ENCODE results near the gene SLC1A2.

DNA sequence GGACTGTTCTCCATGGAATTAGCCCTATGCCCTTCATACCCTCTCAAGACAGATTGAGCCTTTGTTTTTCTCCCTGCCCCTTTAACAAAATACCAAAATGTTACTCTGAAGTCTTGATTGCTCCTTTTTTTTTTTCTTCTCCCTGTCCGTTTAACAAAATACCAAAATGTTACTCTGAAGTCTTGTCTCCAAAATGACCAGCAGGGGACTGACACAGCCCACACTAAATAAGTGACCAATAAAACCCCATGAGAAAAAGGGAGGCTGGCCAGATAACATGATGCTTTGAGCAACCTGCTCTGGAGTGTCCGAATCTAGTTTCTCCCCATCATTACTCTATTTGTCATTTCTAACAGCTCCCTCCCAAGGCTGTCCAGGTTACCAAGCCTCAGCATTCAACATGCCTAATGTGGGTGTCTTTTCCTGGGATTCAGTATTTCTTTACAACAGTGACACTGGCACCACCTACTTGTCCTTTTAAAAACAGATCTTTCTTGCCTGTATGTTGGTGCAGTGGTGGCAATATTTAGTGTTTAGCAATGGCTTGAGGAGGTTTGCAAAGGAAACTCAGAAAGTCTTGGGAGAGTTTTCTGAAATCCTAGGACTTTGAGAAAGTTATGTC lies 42.7 kb upstream of the SLC1A2 start:
- TF ChIP-seq, protein P1, sequence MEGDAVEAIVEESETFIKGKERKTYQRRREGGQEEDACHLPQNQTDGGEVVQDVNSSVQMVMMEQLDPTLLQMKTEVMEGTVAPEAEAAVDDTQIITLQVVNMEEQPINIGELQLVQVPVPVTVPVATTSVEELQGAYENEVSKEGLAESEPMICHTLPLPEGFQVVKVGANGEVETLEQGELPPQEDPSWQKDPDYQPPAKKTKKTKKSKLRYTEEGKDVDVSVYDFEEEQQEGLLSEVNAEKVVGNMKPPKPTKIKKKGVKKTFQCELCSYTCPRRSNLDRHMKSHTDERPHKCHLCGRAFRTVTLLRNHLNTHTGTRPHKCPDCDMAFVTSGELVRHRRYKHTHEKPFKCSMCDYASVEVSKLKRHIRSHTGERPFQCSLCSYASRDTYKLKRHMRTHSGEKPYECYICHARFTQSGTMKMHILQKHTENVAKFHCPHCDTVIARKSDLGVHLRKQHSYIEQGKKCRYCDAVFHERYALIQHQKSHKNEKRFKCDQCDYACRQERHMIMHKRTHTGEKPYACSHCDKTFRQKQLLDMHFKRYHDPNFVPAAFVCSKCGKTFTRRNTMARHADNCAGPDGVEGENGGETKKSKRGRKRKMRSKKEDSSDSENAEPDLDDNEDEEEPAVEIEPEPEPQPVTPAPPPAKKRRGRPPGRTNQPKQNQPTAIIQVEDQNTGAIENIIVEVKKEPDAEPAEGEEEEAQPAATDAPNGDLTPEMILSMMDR (IDR thresholded peaks at IDR 0.05 in 2 of 3, conservative IDR thresholded peaks at IDR 0.05 in 1 of 3; ENCODE audit: borderline replicate concordance in 1 of 3, insufficient read depth in 1 of 3, low read depth in 2 of 3, low read length in 2 of 3): peak; percentile 4 to 36 (median 26); a peak in 3 of 6 replicates
- TF ChIP-seq POLR2A (IDR thresholded peaks at IDR 0.05; ENCODE audit: borderline replicate concordance, extremely low read depth, insufficient read depth, insufficient read length) (no peak), CBX3 (IDR thresholded peaks at IDR 0.05; ENCODE audit: low read depth) (no peak), POLR2AphosphoS5 (IDR thresholded peaks at IDR 0.05; ENCODE audit: low read depth, low read length) (no peak), SIN3A (IDR thresholded peaks at IDR 0.05; ENCODE audit: low read depth) (no peak), RAD21 (IDR thresholded peaks at IDR 0.05; ENCODE audit: low read depth) (peak; percentile 26; the same call in 1 of the 2 replicates), FOSL1 (IDR thresholded peaks at IDR 0.05; ENCODE audit: low read depth) (no peak), YY1 (IDR thresholded peaks at IDR 0.05; ENCODE audit: extremely low read depth, insufficient replicate concordance, low read depth, low read length) (no peak)

Measured in HCT116 (cell line).